Tibial nerve (tissue), 4 donors: ENCODE measurements around the gene STK17A.

Experiments
- EP300 ChIP-seq, 2 donors: sonication (generic); formaldehyde crosslinking; IDR thresholded peaks; one replicate each; pipeline ENCODE4 v1.6.1; 2017; ENCODE audit warnings: antibody characterized with exemption in 2 of 2, mild to moderate bottlenecking in 1 of 2
- POLR2A ChIP-seq, 2 donors: fragments of 450-650 bp; IDR thresholded peaks; one replicate each; pipeline ENCODE4 v1.6.1; 2017; ENCODE audit warnings: antibody characterized with exemption in 2 of 2, mild to moderate bottlenecking in 2 of 2, moderate library complexity in 2 of 2
- TF ChIP-seq, protein P1 (sequence below), 5 experiments: fragments of 200-600 bp in 3 of 5; fragments of 450-650 bp in 2 of 5; sonication (generic) in 3 of 5; IDR thresholded peaks; one replicate each; pipeline ENCODE4 v1.5.1; 2016 to 2019; ENCODE audit warnings: antibody characterized with exemption in 5 of 5, mild to moderate bottlenecking in 3 of 5, moderate library complexity in 2 of 5

DNA sequence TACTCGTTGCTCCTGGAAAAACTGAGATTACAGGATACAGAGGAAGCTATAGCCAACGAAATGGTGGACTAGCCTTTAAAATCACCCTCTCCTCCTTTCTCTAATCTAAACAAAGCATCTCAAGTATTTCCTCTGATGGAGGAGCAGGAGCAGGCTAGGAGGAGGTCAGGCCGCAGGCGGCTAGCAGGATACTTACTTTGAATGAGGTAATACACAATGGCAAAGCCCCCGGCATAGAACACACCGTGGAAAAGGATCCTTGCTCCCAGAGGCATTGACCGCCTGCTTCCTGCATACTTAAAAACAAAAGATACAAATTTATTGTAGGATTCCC lies 64.4 kb downstream of the STK17A start:
- TF ChIP-seq, protein P1, sequence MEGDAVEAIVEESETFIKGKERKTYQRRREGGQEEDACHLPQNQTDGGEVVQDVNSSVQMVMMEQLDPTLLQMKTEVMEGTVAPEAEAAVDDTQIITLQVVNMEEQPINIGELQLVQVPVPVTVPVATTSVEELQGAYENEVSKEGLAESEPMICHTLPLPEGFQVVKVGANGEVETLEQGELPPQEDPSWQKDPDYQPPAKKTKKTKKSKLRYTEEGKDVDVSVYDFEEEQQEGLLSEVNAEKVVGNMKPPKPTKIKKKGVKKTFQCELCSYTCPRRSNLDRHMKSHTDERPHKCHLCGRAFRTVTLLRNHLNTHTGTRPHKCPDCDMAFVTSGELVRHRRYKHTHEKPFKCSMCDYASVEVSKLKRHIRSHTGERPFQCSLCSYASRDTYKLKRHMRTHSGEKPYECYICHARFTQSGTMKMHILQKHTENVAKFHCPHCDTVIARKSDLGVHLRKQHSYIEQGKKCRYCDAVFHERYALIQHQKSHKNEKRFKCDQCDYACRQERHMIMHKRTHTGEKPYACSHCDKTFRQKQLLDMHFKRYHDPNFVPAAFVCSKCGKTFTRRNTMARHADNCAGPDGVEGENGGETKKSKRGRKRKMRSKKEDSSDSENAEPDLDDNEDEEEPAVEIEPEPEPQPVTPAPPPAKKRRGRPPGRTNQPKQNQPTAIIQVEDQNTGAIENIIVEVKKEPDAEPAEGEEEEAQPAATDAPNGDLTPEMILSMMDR (IDR thresholded peaks at IDR 0.05), result no peak
- TF ChIP-seq EP300 (IDR thresholded peaks at IDR 0.05), result no peak
- TF ChIP-seq POLR2A (IDR thresholded peaks at IDR 0.05), result no peak
